ENCODE measurements around the gene CLCF1.

Gene CLCF1

DNA sequence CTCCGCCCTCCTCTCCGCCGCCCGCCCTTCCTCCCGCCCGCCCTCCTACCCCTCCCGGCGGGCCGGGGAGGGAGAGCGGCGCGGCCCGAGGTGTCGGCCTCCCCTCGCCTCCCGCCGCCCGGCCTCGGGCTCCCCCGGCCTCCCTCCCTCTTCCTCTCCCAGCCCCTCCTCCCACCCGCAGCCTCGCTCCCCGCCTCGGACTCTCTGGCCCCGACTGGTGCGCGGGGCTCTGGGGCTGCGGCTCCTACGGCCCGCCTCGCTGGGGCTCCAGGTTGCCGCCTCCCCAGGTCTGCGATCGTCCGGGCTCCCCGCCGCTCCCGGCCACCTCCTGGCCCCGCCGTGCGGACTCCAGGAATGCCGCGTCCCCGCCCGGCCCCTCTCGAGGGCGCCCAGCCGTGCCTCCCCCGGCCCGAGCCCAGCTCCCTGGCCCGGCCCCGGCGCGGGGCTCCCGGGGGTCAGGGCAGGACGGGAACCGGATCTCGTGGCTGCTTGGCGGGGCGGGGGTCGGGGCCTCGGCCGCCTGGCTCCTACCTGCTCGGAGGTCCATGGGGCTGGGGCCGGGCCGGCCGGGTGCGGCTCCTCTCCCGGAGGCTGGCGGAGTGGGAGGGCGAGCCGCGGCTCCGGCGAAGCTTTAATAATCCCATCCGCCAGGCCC, at the start of gene CLCF1:
Gene CLCF1, minus strand, starts transcription at position 606 of the 655 bp plus-strand sequence. Its CDS starts 59 bp downstream, at position 547.
- peak; percentile 43 to 56 for DNase-seq

DNA sequence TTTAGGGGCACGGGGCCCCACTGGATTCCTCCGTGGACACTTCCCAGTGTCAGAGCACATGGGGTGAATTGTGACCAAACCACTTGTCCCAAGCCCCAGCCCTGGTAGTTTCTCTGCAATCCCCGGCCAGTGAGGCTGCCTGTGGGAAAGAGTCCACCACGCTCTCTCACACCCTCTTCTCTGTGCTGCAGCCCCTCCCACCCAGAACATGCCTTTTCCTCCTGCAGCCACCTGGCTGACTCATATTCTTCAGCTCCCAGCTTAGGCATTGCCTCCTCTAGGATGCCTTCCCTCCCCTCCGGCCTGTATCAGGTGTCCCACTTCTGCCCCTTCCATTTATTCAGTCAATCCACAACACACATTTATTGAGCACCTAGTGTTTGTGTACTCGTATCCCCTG, 49.5 kb upstream of the CLCF1 start:
- no peak for DNase-seq

DNA sequence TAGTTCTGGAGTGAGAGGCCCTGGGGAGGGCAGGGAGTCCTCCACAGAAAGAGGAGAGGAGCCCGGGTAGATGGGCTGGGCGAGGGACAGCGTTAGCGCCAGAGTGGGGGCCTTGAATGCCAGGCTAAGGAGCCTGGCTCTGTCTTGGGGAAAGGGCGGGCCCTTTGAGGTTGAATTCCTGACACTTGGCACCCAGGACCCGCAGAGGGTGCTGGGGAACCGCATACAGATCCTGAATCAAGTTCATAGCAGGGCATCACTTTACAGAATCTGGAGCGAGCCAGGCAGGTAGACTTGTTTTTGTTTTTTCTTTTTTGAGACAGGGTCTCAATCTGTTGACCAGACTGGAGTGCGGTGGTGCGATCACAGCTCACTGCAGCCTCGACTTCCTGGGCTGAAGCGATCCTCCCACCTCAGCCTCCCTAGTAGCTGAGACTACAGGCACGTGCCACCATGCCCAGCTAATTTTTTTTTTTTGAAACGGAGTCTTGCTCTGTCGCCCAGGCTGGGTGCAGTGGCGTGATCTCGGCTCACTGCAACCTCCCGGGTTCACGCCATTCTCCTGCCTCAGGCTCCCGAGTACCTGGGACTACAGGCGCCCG, 48.1 kb upstream of the CLCF1 start:
- DNase-seq = no peak

DNA sequence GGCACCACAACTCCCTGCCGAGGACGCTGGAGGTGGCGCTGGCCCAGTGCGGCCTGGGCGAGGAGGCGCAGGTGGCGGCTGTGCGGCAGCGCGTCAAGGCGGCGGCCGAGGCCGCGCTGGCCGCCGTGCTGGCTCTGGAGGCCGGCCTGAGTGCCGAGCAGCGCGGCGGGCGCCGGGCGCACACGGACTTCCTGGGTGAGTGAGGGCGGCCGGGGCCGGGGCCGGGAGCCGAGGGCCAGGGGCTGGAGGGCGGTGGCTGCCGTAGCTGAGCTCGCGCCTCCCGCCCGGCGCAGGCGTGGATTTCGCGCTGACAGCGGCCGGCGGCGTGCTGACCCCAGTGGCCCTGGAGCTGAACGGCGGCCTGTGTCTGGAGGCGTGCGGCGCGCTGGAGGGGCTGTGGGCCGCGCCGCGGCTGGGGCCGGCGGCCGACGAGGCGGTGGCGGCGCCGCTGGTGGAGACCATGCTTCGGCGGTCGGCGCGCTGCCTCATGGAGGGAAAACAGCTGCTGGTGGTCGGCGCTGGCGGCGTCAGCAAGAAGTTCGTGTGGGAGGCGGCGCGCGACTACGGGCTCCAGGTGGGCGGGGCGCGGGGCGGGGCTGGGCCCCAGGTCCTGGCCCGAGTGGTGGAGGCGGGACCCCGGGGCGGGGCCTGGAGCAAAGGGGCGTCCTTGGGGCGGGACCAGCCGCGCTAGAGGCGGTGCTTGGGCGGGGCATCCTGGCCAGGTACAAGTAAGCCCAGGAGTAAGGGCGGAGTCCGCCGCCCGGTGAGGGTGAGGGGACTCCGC, 47.4 kb upstream of the CLCF1 start:
- DNase-seq = peak; percentile 96 to 98

DNA sequence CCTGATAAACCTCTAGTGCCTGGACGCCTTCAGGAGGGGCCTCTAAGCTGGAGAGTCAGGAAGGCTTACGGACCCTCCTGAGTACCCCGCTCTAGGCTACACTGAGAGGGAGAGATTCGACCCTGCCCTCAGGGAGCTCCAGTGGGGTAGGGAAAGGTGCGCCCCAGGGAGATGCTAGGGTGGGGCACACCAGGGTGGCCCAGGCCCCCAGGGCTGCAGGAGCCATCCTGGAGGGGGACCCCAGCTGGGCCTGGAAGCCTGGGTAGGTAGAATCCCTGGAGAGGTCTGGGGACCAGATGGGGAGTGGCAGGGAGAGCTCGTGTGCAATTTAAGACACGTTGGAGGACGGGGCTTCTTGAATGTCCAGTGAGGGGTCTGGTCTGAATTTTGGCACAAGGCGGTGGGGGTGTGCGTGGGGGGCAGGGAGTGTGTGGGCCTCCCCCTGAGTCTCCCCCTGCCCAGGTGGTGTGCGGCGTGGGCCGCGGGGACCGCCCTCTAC, 46.8 kb upstream of the CLCF1 start:
- no peak for DNase-seq

DNA sequence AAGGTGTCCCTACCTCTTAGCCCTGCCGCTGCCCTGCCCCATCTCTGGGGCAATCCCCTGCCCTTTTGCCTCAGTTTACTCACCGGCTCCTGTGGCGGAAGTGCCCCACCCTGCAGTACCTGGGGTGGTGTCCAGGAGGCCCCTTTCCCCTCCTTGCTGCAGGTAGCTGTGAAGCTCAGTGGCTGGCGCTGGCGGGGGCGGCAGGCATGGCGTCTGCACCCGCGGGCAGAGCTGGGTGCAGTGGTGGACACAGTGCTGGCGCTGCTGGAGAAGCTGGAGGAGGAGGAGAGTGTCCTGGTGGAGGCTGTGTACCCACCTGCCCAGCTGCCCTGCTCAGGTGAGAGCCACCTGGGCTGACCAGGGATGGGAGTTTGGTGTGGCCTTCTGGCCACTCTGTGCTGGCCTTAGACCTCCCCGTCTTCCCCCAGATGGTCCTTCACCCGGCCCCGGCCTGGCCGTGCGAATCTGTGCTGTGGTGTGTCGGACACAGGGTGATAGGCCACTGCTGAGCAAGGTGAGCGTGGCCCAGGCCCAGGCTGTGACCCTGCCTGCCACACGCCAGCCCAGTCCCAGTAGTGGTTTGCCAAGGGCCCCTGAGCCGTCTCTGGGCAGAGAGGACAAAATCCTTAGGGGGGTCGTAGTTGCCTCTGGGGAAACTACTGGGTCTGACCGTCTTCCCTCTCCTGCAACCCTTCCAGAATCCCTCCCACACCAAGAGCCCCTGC, 46.1 kb upstream of the CLCF1 start:
- no peak for DNase-seq

DNA sequence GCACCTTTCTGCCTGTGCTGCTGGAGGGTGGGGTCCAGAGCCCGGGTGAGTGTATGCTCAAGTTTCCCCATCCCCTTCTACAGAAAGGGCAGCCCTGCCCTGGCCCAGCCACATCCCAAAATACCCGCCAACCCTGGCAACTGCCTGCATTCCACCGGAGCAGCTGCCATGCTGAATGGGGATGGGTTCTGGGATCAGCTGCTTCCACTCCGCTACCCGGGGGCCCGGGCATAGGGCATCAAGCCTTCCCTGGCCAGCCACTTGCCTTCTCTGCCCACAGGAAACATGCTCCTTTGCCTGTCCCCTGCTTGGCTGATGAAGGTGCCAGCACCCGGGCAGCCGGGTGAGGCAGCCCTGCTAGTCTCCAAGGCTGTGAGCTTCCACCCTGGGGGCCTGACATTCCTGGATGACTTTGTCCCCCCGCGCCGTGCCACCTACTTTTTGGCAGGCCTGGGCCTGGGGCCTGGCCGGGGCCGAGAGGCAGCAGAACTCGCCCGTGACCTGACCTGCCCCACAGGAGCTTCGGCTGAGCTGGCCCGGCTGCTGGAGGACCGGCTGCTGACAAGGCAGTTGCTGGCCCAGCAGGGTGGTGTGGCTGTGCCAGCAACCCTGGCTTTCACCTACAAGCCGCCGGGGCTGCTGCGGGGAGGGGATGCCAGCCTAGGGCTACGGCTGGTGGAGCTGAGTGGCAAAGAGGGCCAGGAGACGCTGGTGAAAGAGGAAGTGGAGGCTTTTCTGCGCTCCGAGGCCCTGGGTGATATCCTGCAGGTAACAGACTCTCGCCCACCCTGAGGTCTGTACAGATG, 45.3 kb upstream of the CLCF1 start:
- peak; percentile 52 to 62 for DNase-seq

DNA sequence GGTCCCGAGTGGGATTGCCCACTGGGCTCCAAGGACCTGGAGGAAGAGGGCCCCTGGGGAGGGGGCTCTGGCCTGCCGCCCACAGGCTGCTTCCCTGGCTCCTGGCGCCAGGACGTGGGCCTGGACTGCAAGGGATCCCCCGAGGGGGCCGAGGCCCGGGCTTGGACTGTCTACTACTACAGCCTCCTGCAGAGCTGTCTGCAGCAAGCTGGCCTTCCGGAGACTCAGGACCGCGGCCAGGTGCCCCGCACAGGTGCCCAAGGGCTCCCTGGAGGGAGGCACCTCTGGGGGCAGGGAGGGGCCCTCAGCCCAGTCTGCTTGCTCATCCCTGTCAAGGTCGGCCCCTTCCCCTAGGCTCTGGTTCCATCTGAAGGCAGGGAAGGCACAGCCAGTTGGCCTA, 44.0 kb upstream of the CLCF1 start:
- no peak for DNase-seq

DNA sequence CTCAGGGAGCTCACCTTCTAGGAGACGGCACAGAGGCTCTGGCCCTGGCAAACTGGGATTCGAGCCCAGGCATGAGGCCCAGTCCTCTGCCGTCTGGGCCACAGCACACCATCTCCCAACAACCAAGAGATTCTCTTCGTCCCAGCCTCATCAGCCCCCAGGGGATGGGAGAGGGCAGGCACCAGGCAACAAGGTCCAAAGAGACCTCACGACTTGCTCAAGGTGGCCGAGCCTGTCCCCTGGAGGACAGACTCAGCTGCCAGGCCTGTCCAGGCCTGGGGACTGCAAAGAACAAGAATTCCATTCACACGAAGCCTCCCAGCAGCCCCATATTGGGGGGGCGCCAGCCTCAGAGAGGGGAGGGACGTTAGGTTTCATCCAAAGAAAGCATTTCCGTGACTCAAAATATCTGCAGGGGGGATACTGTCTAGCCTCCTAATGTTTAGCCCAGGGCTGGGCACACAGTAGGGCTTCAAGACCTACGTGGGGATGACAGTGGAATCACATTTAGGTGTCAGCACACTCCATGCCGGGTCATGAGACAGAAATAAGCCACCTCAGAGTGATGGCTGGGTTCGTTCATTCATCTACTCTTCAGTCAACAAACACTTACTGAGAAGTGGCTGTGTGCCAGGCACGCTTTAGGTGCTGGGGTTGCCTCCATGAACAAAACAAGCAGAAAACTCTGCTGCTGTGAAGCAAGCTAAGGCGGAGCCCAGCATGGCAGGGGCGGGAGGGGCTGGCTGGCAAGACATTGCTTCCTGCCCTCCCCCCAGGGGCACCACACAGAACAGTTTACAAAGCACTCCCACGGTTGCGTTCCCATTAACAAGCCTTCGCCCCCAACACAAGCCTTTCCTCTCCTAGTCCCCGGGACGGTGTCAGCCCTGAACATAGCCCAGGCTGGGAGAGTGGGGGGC, 43.3 kb upstream of the CLCF1 start:
- peak; percentile 83 to 89 for DNase-seq

DNA sequence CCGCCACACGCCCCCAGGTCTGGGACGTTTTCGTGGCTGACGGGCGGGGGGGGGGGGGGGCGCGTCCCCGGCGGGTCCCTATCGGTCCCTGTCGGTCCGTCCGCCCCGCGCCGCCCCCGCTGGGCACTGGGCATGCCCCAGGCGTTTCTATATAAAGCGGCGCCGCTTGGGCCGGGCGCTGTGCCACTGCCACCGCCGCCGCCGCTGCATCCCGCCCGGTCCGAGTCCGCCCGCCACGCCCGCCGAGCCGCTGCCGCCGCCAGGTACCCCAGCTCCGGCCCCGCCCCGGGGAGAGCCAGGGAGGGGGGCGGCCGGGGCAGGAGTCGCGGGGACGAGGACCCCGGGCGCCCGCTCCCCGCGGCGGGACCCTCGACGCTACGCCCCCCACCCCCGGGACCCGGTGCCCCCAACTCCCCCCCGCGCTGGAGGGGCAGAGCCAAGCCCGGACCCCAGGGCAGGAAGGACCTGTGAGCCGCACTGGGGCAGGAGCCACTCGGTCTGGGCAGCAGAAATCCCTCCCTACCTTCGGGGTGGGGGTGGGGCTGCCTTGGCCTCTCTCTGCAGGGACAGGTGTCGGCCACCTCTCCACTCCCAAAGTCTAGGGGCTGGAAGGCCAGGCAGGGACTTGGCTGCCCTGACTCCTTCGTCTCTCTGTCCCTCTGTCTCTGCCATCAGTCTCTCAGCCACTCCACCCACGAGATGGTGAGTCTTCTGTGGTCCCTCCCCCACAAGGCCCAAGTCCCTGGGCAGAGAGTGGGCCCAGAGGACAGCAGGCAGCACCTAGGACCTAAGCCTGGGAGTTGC, 42.3 kb upstream of the CLCF1 start, which contains the start of gene CARNS1:
Gene CARNS1, plus strand, starts transcription at position 178 of the 804 bp plus-strand sequence. Its CDS starts 522 bp downstream, at position 700.
- DNase-seq = no peak

DNA sequence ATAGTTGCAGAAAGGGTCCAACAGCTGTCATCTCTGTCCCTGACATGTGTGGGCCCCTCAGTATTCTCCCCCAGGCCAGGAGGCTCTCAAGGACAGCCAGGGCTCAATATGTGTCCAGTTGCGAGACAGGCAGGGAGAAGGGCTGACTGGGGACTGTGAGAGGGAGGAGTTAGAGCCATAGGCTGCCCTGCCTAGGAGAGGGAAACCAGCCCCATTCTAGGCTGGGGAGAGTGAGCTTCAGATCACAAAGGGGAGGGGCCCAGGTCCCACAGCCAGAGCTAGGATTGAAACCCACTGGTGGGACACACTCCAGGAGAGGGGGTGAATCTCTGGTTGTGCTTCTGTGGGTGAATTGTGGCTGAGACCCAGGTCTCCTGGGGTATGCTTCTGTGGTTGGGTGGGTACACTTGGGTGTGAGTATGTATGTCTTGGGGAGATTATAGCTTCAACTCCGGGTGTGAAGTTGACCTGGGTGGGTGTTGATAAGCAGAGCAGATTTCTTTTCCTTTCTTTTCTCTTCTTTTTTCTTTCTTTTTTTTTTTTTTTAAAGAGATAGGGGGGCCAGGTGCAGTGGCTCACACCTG, 40.0 kb upstream of the CLCF1 start:
- DNase-seq = no peak

DNA sequence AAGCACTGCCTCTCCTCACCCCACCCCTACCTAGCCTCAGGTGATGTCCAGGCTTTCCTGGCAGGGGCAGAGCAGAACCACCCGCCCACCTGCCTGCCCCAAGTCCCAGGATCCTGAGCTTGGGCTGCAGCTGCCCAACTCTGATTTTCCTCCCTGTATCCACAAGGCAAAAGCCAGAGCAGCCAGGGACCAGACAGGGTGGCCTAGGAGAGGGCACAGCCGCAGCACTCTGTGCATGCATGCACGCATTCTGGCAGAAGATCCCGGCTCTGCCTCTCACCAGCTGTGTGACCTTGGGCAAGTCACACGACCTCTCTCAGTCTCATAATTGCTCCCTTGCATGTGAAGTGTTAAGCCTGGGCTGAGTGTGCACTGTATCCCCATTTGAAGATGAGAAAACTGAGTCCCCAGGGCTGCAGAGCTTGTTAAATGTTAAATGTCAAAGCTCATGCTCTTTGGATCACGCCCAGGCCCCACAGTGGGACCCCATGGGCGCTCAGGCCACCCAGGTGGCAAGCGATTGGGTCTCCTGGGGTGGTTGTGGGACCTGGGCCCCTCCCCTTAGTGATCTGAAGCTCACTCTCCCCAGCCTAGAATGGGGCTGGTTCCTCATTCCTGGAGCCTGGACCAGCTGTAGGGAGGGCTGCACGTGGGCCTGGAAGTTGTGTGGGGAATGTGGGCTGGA, 39.2 kb upstream of the CLCF1 start:
- DNase-seq = no peak

DNA sequence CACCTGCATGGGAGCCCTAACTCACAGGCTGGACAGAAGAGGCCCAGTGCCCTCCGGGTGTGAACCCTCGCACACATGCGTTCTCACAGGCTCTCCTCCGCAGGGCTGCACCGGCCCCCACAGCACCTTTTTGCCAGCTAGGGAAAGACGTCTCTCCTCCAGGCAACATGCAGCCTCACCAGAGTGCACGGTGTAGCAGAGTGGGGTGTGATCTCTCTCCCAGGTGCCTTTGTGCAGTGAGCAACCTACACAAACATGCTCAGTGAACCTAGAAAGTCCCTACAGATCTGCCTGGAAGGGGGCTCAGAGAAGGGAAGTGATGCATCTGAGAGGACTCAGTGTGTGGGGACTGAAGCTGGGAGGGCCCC, 38.4 kb upstream of the CLCF1 start:
- DNase-seq = no peak

DNA sequence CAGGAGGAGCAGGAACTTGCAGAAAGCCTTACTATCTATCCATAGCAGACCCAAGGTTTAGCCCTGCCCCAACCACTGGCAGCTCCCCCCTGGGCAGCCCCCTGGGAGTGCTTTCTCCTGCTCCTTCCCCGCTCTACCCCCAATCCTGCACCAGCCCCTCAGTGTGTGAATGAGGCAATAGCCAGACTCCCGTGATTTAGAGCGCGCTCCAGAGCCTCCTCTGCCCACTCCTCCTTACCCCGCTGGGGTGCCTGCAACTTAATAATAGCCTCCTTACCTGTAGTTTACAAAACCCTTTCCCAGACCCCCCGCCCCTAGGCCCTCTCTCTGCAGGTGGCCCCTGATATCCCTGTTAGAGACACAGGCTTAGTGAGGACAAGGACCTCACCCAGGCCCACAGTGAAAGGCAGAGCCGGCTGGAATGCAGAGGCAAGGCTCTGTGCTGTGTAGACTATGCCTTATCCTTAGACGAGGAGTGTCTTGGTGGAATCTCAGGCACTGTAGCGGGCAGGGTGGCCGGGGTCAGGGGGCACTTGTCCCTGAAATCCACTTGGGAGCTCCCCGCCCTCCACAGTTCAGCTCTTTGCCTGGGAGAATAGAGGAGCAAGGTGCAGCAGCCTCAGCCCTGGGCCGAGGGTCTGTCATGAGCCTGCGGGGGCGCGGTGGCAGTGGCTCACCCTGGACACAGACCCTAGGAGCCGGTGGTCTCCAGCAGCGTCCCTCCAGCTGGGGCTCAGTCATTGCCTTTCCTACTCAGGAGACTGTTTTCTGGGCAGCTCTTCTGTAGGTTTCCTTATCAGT, 37.8 kb upstream of the CLCF1 start:
- DNase-seq = no peak

DNA sequence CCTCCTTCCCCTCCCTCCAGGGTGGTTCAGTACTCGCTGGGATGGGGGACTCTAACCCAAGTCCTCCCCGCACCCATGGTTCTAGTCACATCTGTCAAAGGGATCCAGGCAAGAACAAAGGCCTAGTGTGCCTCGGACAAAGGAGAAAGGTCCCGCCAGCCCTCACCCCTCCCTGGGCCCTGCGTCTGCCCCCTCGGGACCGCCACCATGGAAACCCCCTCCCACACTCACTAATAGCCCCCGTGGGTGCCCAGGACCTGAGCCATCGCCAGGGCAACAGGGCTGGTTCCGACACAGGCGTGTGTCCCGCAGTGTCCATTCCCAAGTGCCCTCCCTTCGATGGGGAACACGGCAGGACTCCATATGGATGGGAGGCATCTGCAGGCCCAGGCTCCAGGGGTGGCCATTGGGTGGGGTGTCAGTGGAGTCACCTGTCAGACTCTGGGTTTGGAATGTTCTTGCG, 37.0 kb upstream of the CLCF1 start:
- no peak for DNase-seq

DNA sequence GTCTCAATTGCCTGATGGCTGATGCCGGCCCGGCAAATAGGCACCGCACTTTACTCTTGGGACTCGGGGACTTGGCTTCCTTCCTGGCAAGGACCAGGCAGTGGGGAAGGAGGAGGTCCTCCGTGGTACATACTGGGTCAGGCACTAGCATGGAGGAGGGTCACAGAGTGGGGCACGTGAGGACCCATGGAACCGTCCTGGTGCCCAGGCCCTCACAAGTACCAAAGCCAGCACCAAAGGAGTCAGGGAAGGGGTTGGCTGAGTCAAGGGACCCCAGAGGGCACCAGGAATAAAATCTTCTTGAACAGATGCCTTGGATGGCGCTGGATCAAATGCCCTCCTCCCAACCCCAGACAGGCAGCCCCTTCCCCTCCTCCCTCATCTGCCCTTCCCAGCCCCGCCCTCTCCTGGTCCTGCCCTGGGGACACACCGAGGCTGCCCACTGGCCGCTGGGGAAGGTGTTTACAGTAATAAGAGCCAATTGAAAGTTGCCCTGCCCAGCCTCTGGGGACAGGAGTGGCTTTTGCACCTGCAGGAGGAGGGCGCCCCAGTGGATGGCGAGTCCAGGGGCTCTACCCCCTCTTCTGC, 36.5 kb upstream of the CLCF1 start:
- DNase-seq = peak in 1 of 2 donors; percentile 47

DNA sequence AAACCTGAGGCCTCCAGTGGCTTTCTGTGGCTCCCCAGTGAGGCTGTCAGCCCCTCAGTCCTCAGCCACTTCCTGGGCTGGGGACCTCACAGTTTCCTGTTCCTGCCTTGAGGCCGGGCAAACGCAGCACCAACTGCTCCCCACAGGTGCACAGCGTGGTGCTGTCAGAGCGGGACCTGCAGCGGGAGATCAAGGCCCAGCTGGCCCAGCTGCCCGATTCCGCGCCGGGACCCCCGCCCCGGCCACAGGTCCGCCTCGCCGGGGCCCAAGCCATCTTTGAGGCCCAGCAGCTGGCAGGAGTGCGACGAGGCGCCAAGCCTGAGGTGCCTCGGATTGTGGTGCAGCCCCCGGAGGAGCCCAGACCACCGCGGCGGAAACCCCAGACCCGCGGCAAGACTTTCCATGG, 35.9 kb upstream of the CLCF1 start:
- peak; percentile 72 to 84 for DNase-seq
